HepG2 (cell line): ENCODE measurements around the gene CNTFR. TPM values are rescaled to one million over a fixed set of nuclear protein-coding genes. Genes with fewer than 3 reads are reported as not detected.

Experiments used
- ATAC-seq: fragments of 200-7000 bp; cut with Tn5 transposase; 3 replicates; pipeline ENCODE4 v1.9.1; 2020; ENCODE audit warnings: mild to moderate bottlenecking, moderate library complexity
- BruUV-seq: library from RNA; stranded (reverse); fragments of 400-500 nt; replicated peaks from 2 replicates; lab custom pipeline; 2021; lab: Mats Ljungman, UMichigan
- CTCF ChIA-PET: fragments of 300-600 bp; formaldehyde crosslinking; extraction: SDS; loops from one replicate; lab custom pipeline; 2021; ENCODE audit warnings: low total read pairs, inconsistent platforms, low intra/inter-chr PET ratio; lab: Yijun Ruan, JAX
- POLR2A ChIA-PET: fragments of 350-600 bp; sonication (Branson Sonifier 250); formaldehyde crosslinking; loops from one replicate; lab custom pipeline; 2020; ENCODE audit warnings: antibody characterized with exemption, inconsistent platforms; lab: Yijun Ruan, JAX
- DNase-seq: peaks from one replicate; pipeline ENCODE4 v3.0.0-alpha.2; 2015; ENCODE audit warnings: low spot score
- FAIRE-seq: peaks from 3 replicates; lab custom pipeline; 2011; peaks lifted over from hg19 to GRCh38; lab: Jason Lieb, UNC
- H2AFZ ChIP-seq: one replicate; pipeline ENCODE4 v1.6.1; 2011; ENCODE audit warnings: low read length, inconsistent platforms
- H3K27ac ChIP-seq: fragments of 300-600 bp; 3 replicates; pipeline ENCODE4 v1.8.0; 2011; ENCODE audit warnings: mixed run types, mild to moderate bottlenecking, mixed read lengths, low read length, inconsistent platforms; ENCODE audit not compliant: insufficient read depth; ENCODE audit errors: extremely low read length
- H3K27me3 ChIP-seq, 2 experiments: fragments of 200-600 bp in 1 of 2; 2 replicates in 1 of 2; 3 replicates in 1 of 2; pipeline versions ENCODE4 v1.6.0 to v1.8.0; 2011; ENCODE audit warnings: low read length in 2 of 2, mild to moderate bottlenecking in 2 of 2, moderate library complexity in 2 of 2, inconsistent platforms in 1 of 2; ENCODE audit not compliant: insufficient read depth in 2 of 2, control insufficient read depth in 1 of 2
- H3K36me3 ChIP-seq, 2 experiments: fragments of 200-600 bp in 1 of 2; replicated peaks in 1 of 2; 2 replicates in 1 of 2; 3 replicates in 1 of 2; pipeline versions ENCODE4 v1.5.1 to v1.8.0; 2011; ENCODE audit warnings: low read length in 2 of 2, inconsistent platforms in 1 of 2; ENCODE audit not compliant: insufficient read depth in 2 of 2, control insufficient read depth in 1 of 2
- H3K4me1 ChIP-seq: 2 replicates; pipeline ENCODE4 v1.5.1; 2012; ENCODE audit warnings: low read length, inconsistent platforms; ENCODE audit not compliant: insufficient read depth
- H3K4me2 ChIP-seq: 2 replicates; pipeline ENCODE4 v1.6.0; 2011; ENCODE audit warnings: low read depth, low read length, inconsistent platforms
- H3K4me3 ChIP-seq, 3 experiments: fragments of 200-600 bp in 1 of 3; sonication (generic), shearing (Covaris generic) in 1 of 3; replicated peaks in 1 of 3; 2 replicates each; pipeline ENCODE4 v1.5.1; 2011 to 2016; ENCODE audit warnings: low read length in 3 of 3, inconsistent platforms in 2 of 3, low read depth in 2 of 3, mild to moderate bottlenecking in 2 of 3, control low read depth in 1 of 3, mixed read lengths in 1 of 3; ENCODE audit not compliant: insufficient read depth in 1 of 3
- H3K79me2 ChIP-seq: one replicate; pipeline ENCODE4 v1.6.1; 2011; ENCODE audit warnings: low read length, inconsistent platforms; ENCODE audit not compliant: insufficient read depth
- H3K9ac ChIP-seq: 2 replicates; pipeline ENCODE4 v1.6.0; 2011; ENCODE audit warnings: mild to moderate bottlenecking, low read depth, low read length, inconsistent platforms; ENCODE audit not compliant: insufficient read depth
- H3K9me3 ChIP-seq: 2 replicates; pipeline ENCODE4 v1.5.1; 2012; ENCODE audit warnings: mild to moderate bottlenecking, low read length
- H4K20me1 ChIP-seq: 2 replicates; pipeline ENCODE4 v1.6.0; 2011; ENCODE audit warnings: inconsistent platforms, mild to moderate bottlenecking, low read length, moderate library complexity; ENCODE audit not compliant: insufficient read depth
- FOXK2 ChIP-seq: fragments of 450-650 bp; IDR thresholded peaks from 2 replicates; pipeline ENCODE4 v1.6.1; 2016
- HDAC2 ChIP-seq: sonication (generic); formaldehyde crosslinking; IDR thresholded peaks from 2 replicates; pipeline ENCODE4 v1.4.0; 2020; ENCODE audit warnings: missing genetic modification reagents
- NPAS2 ChIP-seq: sonication (generic); formaldehyde crosslinking; IDR thresholded peaks from 2 replicates; pipeline ENCODE4 v1.8.0; 2022; ENCODE audit warnings: mild to moderate bottlenecking, missing genetic modification reagents, borderline replicate concordance
- PAX8 ChIP-seq: sonication (generic); formaldehyde crosslinking; IDR thresholded peaks from 2 replicates; pipeline ENCODE4 v1.8.0; 2022; ENCODE audit warnings: mild to moderate bottlenecking, missing genetic modification reagents, borderline replicate concordance
- POLR2AphosphoS5 ChIP-seq: IDR thresholded peaks from 2 replicates; pipeline ENCODE4 v1.6.1; 2012; ENCODE audit warnings: low read depth, low read length
- RAD21 ChIP-seq: fragments of 450-650 bp; formaldehyde crosslinking; IDR thresholded peaks from 2 replicates; pipeline ENCODE4 v1.5.0; 2020; ENCODE audit warnings: mild to moderate bottlenecking
- SYNCRIP ChIP-seq: fragments of 200-400 bp; formaldehyde crosslinking; IDR thresholded peaks from 2 replicates; pipeline ENCODE4 v1.6.1; 2018; ENCODE audit warnings: mild to moderate bottlenecking, low read depth, low read length; ENCODE audit not compliant: insufficient read depth
- ZFAT ChIP-seq: sonication (generic); formaldehyde crosslinking; conservative IDR thresholded peaks from 2 replicates; pipeline ENCODE4 v1.8.1; 2023; ENCODE audit warnings: missing genetic modification reagents, inconsistent platforms
- ZNF136 ChIP-seq: sonication (generic); formaldehyde crosslinking; IDR thresholded peaks from 2 replicates; pipeline ENCODE4 v1.8.1; 2022; ENCODE audit warnings: low read depth, mild to moderate bottlenecking, moderate library complexity, missing genetic modification reagents
- WGBS: methylation state at CpG from one replicate; pipeline ENCODE4 v1.1.6; 2017; ENCODE audit warnings: low lambda C conversion rate; 5-methylcytosine and 5-hydroxymethylcytosine counted together
- in situ Hi-C: cut with HindIII; loops from 2 replicates; pipeline ENCODE4 v1.10.0; 2017; ENCODE audit warnings: low pct_unique_long_range_greater_than_20kb; ENCODE audit not compliant: extremely low pct_ligation_motif_present
- intact Hi-C: fragments of 100-400 bp; cut with micrococcal nuclease; formaldehyde crosslinking; loops from one replicate; pipeline ENCODE4 v1.10.0; 2022; ENCODE audit not compliant: unreplicated experiment
- polyA plus RNA-seq, 8 experiments: library from polyadenylated mRNA; depleted of rRNA in 3 of 8; stranded (reverse) in 7 of 8; unstranded in 1 of 8; fragments of >200 nt; fragmentation: Illumina TruSeq in 4 of 8; extraction: Trizol in 4 of 8; gene quantifications; 2 replicates each; pipeline versions ENCODE4 v1.2.1 to v1.2.3, GENCODE V29; 2011 to 2016; ENCODE audit warnings: low read depth in 4 of 8, missing spikeins in 1 of 8, mixed read lengths in 1 of 8; ENCODE audit not compliant: insufficient read depth in 1 of 8
- total RNA-seq, 5 experiments: library from RNA; depleted of rRNA; stranded (reverse); fragments of >200 nt; fragmentation: Illumina TruSeq; extraction: Trizol; gene quantifications; 2 replicates each; pipeline ENCODE4 v1.2.3, GENCODE V29; 2016; ENCODE audit warnings: low read depth in 1 of 5
- TF ChIP-seq, protein P1 (sequence below): sonication (generic); formaldehyde crosslinking; IDR thresholded peaks from 2 replicates; pipeline ENCODE4 v1.8.1; 2023; ENCODE audit warnings: mild to moderate bottlenecking, inconsistent platforms, moderate library complexity, missing genetic modification reagents, borderline replicate concordance
- TF ChIP-seq, protein P2 (sequence below): sonication (generic); formaldehyde crosslinking; IDR thresholded peaks from 2 replicates; pipeline ENCODE4 v1.4.0; 2020; ENCODE audit warnings: low read depth, mild to moderate bottlenecking, missing genetic modification reagents
- TF ChIP-seq, protein P3 (sequence below): IDR thresholded peaks from 2 replicates; pipeline ENCODE4 v1.6.1; 2016; ENCODE audit warnings: low read depth

The CNTFR gene
- total and polyA plus RNA-seq, 2 of the 13 experiments (the other 11 are each of a cell fraction or from before 2014, with no cell fraction given), result not detected

- TF ChIP-seq, protein P1, sequence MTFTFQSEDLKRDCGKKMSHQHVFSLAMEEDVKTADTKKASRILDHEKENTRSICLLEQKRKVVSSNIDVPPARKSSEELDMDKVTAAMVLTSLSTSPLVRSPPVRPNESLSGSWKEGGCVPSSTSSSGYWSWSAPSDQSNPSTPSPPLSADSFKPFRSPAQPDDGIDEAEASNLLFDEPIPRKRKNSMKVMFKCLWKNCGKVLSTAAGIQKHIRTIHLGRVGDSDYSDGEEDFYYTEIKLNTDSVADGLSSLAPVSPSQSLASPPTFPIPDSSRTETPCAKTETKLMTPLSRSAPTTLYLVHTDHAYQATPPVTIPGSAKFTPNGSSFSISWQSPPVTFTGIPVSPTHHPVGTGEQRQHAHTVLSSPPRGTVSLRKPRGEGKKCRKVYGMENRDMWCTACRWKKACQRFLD, result no peak
- TF ChIP-seq ZFAT (CRISPR knock-in tag) (no peak), POLR2AphosphoS5 (no peak), PAX8 (CRISPR knock-in tag) (no peak), RAD21 (no peak)
- TF ChIP-seq, protein P2, sequence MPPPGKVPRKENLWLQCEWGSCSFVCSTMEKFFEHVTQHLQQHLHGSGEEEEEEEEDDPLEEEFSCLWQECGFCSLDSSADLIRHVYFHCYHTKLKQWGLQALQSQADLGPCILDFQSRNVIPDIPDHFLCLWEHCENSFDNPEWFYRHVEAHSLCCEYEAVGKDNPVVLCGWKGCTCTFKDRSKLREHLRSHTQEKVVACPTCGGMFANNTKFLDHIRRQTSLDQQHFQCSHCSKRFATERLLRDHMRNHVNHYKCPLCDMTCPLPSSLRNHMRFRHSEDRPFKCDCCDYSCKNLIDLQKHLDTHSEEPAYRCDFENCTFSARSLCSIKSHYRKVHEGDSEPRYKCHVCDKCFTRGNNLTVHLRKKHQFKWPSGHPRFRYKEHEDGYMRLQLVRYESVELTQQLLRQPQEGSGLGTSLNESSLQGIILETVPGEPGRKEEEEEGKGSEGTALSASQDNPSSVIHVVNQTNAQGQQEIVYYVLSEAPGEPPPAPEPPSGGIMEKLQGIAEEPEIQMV (CRISPR knock-in tag), result no peak
- TF ChIP-seq, protein P3, sequence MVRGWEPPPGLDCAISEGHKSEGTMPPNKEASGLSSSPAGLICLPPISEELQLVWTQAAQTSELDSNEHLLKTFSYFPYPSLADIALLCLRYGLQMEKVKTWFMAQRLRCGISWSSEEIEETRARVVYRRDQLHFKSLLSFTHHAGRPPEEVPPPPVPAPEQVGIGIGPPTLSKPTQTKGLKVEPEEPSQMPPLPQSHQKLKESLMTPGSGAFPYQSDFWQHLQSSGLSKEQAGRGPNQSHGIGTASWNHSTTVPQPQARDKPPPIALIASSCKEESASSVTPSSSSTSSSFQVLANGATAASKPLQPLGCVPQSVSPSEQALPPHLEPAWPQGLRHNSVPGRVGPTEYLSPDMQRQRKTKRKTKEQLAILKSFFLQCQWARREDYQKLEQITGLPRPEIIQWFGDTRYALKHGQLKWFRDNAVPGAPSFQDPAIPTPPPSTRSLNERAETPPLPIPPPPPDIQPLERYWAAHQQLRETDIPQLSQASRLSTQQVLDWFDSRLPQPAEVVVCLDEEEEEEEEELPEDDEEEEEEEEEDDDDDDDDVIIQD (CRISPR knock-in tag), result no peak
Observed at GRCh38 chr9:34550016-34550680, 39.4 kb downstream of the CNTFR start (continued).

DNA sequence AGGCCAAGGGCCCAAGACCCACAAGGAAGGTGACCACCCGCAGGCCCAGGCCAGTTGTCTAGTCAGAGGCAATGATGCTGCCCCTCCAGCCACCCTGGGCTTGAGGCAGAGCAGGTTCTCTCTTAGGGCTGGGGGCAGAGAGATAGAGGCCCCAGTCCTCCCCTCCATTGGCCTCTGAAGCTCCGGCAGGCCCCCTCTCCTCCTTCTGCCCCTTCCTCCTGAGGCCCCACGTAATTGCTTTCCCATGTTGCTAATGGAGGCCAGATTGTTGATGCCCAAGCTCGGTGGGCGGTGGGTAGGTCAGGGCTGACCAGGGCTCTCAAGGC, 40.2 kb downstream of the CNTFR start:
- ATAC-seq (no peak), DNase-seq (no peak)
- in situ Hi-C loops, result no loop called here
- no peak overlapping the region for H3K9ac ChIP-seq
- intact Hi-C loops, result loop anchor here (5.0 kb wide), 1 partner anchor 47 kb away; no protein-coding TSS in a partner anchor
- CTCF ChIA-PET, result interaction anchor here (3.9 kb wide), 1 partner anchor 42 kb away, joined by 42 read pairs; no protein-coding TSS in a partner anchor
- no peak overlapping the region for H3K27ac ChIP-seq
- peaks cover 4% of the 10 kb centered on the region for H3K4me1 ChIP-seq
- peaks cover 8 to 39% of the 10 kb centered on the region in 2 experiments; a peak in 4 of 5 replicates for H3K27me3 ChIP-seq
- TF ChIP-seq HDAC2 (CRISPR knock-in tag) (no peak), ZNF136 (CRISPR knock-in tag) (no peak), NPAS2 (CRISPR knock-in tag) (no peak), SYNCRIP (no peak), FOXK2 (no peak)
- TF ChIP-seq, all 625 proteins: peak for 0
- Histone ChIP-seq H3K4me2 (no peak overlapping the region), H2AFZ (no peak overlapping the region), H3K9me3 (no peaks in the 10 kb centered on the region), H3K36me3 (no peaks in the 10 kb centered on the region), H4K20me1 (peaks cover 7% of the 10 kb centered on the region; the same call in 1 of the 2 replicates), H3K4me3 (no peak overlapping the region), H3K79me2 (no peaks in the 10 kb centered on the region)
- POLR2A ChIA-PET, result no interaction called here
- BruUV-seq, result no TSS peak
- FAIRE-seq, result no peak
- 0% methylated on average over 1 of the region's 5 CpGs for WGBS
